Uterus (tissue), 4 donors: Measurements from ENCODE around the gene SCGB1C2. TPM values are rescaled to one million over a fixed set of nuclear protein-coding genes. Genes with fewer than 3 reads are reported as not detected.

Source experiments
- DNase-seq, 2 donors: peaks; one replicate each; pipeline ENCODE4 v3.0.0-alpha.2; 2019 to 2020
- H3K27ac ChIP-seq, 2 donors: fragments of 200-600 bp; sonication (generic); 1 replicate in 1 of 2; 2 replicates in 1 of 2; pipeline ENCODE4 v1.5.1; 2016 to 2018
- H3K27me3 ChIP-seq, 2 donors: fragments of 200-600 bp; sonication (generic); one replicate each; pipeline ENCODE4 v1.5.1; 2018 to 2019; ENCODE audit warnings: control low read depth in 1 of 2
- H3K36me3 ChIP-seq, 2 donors: fragments of 200-600 bp; sonication (generic); one replicate each; pipeline ENCODE4 v1.5.1; 2019; ENCODE audit warnings: control low read depth in 1 of 2
- H3K4me1 ChIP-seq, 2 donors: fragments of 200-600 bp; sonication (generic); one replicate each; pipeline ENCODE4 v1.5.1; 2018 to 2019; ENCODE audit warnings: control low read depth in 1 of 2
- H3K4me3 ChIP-seq, 2 donors: fragments of 200-600 bp; sonication (generic); 1 replicate in 1 of 2; 2 replicates in 1 of 2; pipeline ENCODE4 v1.5.1; 2018 to 2019; ENCODE audit warnings: mild to moderate bottlenecking in 1 of 2
- H3K9me3 ChIP-seq, 2 donors: fragments of 200-600 bp; sonication (generic); one replicate each; pipeline ENCODE4 v1.5.1; 2019; ENCODE audit warnings: control low read depth in 1 of 2
- POLR2A ChIP-seq, 2 donors: fragments of 450-650 bp; IDR thresholded peaks; one replicate each; pipeline ENCODE4 v1.6.1; 2016; ENCODE audit warnings: antibody characterized with exemption in 2 of 2, mild to moderate bottlenecking in 1 of 2, moderate library complexity in 1 of 2
- intact Hi-C: fragments of 100-400 bp; cut with DNase I; formaldehyde crosslinking; loops from one replicate; pipeline ENCODE4 v1.15.1; 2023; ENCODE audit warnings: low total_unique reads
- small RNA-seq: library from RNA; depleted of rRNA; stranded (forward); fragments of <200 nt; gene quantifications from one replicate; pipeline ENCODE3, GENCODE V24; 2016
- total RNA-seq, 4 donors: library from RNA; depleted of rRNA in 3 of 4; stranded (reverse); fragments of >200 nt in 3 of 4; gene quantifications; one replicate each; pipeline versions ENCODE4 v1.1.0 to v1.2.4, GENCODE V29; 2014 to 2023
- TF ChIP-seq, protein P1 (sequence below), 4 experiments: fragments of 200-600 bp in 2 of 4; fragments of 450-650 bp in 2 of 4; sonication (generic) in 2 of 4; IDR thresholded peaks; one replicate each; pipeline ENCODE4 v1.5.1; 2016 to 2019; ENCODE audit warnings: antibody characterized with exemption in 4 of 4, mild to moderate bottlenecking in 2 of 4, moderate library complexity in 1 of 4
- donor health status: DM: yes; HTN: yes; CAD: no.

SCGB1C2 gene
- total RNA-seq, 4 donors from 2014 or later: not detected

DNA sequence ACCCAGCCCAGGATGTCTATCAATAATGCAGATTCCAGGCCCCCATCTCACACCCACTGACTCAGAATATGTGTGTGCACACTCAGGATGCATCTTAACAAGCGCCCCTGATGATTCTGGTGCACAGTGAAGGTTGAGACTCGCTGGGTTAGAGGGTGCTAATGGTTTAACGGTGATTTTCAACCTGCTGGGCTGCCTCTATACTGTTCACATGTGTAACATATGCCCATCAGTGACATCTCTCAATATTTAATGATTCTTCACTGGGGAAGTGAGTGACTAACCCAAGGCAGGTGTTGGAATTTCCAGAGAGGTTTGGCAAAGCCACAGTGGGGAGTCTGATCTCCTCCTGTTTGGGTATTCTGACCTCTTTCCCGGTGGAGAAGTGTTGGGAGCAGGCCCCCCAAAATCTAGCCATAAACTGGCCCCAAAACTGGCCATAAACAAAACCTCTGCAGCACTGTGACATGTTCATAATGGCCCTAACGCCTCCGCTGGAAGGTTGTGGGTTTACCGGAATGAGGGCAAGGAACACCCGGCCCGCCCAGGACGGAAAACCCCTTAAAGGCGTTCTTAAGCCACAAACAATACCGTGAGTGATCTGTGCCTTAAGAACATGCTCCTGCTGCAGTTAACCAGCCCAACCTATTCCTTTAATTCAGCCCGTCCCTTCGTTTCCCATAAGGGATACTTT, 48.2 kb downstream of the SCGB1C2 start:
- Histone ChIP-seq H3K4me3 (no peak overlapping the region), H3K36me3 (no peaks in the 10 kb centered on the region), H3K27me3 (no peaks in the 10 kb centered on the region), H3K4me1 (peaks cover 0 to 4% of the 10 kb centered on the region in 2 donors), H3K9me3 (no peaks in the 10 kb centered on the region), H3K27ac (peak overlapping the region in 1 of 2 donors; percentile 2)
- TF ChIP-seq, protein P1, sequence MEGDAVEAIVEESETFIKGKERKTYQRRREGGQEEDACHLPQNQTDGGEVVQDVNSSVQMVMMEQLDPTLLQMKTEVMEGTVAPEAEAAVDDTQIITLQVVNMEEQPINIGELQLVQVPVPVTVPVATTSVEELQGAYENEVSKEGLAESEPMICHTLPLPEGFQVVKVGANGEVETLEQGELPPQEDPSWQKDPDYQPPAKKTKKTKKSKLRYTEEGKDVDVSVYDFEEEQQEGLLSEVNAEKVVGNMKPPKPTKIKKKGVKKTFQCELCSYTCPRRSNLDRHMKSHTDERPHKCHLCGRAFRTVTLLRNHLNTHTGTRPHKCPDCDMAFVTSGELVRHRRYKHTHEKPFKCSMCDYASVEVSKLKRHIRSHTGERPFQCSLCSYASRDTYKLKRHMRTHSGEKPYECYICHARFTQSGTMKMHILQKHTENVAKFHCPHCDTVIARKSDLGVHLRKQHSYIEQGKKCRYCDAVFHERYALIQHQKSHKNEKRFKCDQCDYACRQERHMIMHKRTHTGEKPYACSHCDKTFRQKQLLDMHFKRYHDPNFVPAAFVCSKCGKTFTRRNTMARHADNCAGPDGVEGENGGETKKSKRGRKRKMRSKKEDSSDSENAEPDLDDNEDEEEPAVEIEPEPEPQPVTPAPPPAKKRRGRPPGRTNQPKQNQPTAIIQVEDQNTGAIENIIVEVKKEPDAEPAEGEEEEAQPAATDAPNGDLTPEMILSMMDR (IDR thresholded peaks at IDR 0.05): no peak
- TF ChIP-seq POLR2A (IDR thresholded peaks at IDR 0.05): no peak
- intact Hi-C loops: no loop called here
- no peak for DNase-seq

DNA sequence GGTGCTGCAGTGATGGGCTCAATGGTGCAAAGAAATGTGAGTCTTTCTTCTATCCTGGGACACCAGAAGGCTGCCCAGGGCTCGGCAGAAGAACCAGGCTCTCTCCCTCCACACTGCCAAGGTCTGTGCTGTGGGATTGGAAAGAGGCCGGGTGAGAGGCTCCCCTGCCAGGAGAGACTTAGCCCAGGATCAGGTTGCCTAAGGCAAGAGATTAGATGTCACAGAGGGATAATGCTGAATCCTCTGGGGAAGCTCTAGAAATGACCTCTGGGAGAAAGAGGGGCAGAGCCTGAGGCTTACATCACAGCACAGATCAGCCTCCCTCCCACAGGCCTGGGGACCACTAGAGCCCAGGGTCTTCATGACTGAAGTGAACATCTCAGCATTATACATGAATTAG, 49.8 kb downstream of the SCGB1C2 start:
- intact Hi-C loops: no loop called here
- no peak overlapping the region for H3K27ac ChIP-seq
- H3K4me3 ChIP-seq: no peak overlapping the region
- H3K9me3 ChIP-seq: no peaks in the 10 kb centered on the region
- DNase-seq: no peak
- no peaks in the 10 kb centered on the region for H3K4me1 ChIP-seq
- H3K27me3 ChIP-seq: no peaks in the 10 kb centered on the region
- H3K36me3 ChIP-seq: no peaks in the 10 kb centered on the region
- TF ChIP-seq, protein P1 (IDR thresholded peaks at IDR 0.05): no peak
- TF ChIP-seq POLR2A (IDR thresholded peaks at IDR 0.05): no peak

Small RNAs within 50 kb of the gene (small RNA-seq; reads per million reads assigned to genes)
- gene RF00026: not detected

Other genes with a start within 250 kb of the SCGB1C2 start
- 10 to 100 TPM in 1 of 4 donors, 1 to 10 TPM in 3; 3.8 to 45.3 (median 7.1) TPM for gene DOC2B, start 44.1 kb downstream of the SCGB1C2 start, total RNA-seq
- gene RPH3AL, start 215.2 kb downstream of the SCGB1C2 start, total RNA-seq: 10 to 100 TPM in 3 of 4 donors, 1 to 10 TPM in 1; 9.9 to 44.7 (median 21.5) TPM